Adrenal gland (tissue), 19 donors: ENCODE measurements around the gene HSPA1B. TPM values are rescaled to one million over a fixed set of nuclear protein-coding genes. Genes with fewer than 3 reads are reported as not detected.
A peak's percentile ranks its signal among the peaks of the same experiment; 100 is the strongest.

Source experiments
- DNase-seq, 7 donors: peaks; one replicate each; pipeline ENCODE4 v3.0.0-alpha.2; 2019 to 2020
- H3K27ac ChIP-seq, 5 donors: fragments of 200-600 bp; sonication (generic) in 4 of 5; 1 replicate in 3 of 5; 2 replicates in 2 of 5; pipeline versions ENCODE4 v1.5.1 to v1.8.0; 2016 to 2020; ENCODE audit warnings: mild to moderate bottlenecking in 1 of 5
- H3K27me3 ChIP-seq: fragments of 200-600 bp; 2 replicates; pipeline ENCODE4 v1.8.0; 2021
- H3K36me3 ChIP-seq, 2 donors: fragments of 200-600 bp; replicated peaks in 1 of 2; 1 replicate in 1 of 2; 2 replicates in 1 of 2; pipeline versions ENCODE4 v1.5.1 to v1.8.0; 2018 to 2022
- H3K4me1 ChIP-seq, 2 donors: fragments of 200-600 bp; replicated peaks in 1 of 2; 1 replicate in 1 of 2; 2 replicates in 1 of 2; pipeline versions ENCODE4 v1.5.1 to v1.8.0; 2018 to 2021
- H3K4me3 ChIP-seq, 4 donors: fragments of 200-600 bp; sonication (generic) in 3 of 4; one replicate each; pipeline ENCODE4 v1.5.1; 2016 to 2018
- H3K9me3 ChIP-seq, 3 donors: fragments of 200-600 bp; sonication (generic) in 1 of 3; replicated peaks in 1 of 3; 1 replicate in 2 of 3; 2 replicates in 1 of 3; pipeline versions ENCODE4 v1.5.1 to v1.8.0; 2016 to 2021
- POLR2A ChIP-seq, 2 donors: fragments of 450-650 bp; IDR thresholded peaks; one replicate each; pipeline ENCODE4 v1.6.1; 2017; ENCODE audit warnings: antibody characterized with exemption in 2 of 2, mild to moderate bottlenecking in 2 of 2, moderate library complexity in 1 of 2
- WGBS, 4 donors: extraction: QIAGEN DNeasy Blood & Tissue Kit in 2 of 4; methylation state at CpG; one replicate each; pipeline versions ENCODE4 v1.1.5 to v1.1.7; 2013 to 2017; 5-methylcytosine and 5-hydroxymethylcytosine counted together
- intact Hi-C, 2 donors: fragments of 100-400 bp; cut with DNase I; formaldehyde crosslinking; loops; one replicate each; pipeline versions ENCODE4 v1.14.1 to v1.15.0; 2022 to 2023
- long read RNA-seq, 10 donors: library from polyadenylated mRNA in 3 of 10; unstranded in 2 of 10; stranded (forward) in 1 of 10; transcript quantifications; one replicate each; pipeline ENCODE4 v2.0.0 and lab custom pipeline, GENCODE V29; 2021 to 2026
- polyA plus RNA-seq, 3 donors: library from polyadenylated mRNA; stranded (reverse); fragments of 200-250 nt in 2 of 3; fragments of 350-450 nt in 1 of 3; fragmentation: Illumina TruSeq in 1 of 3; extraction: RNeasy Lipid Tissue Mini Kit (QIAGEN cat#74804) in 1 of 3; gene quantifications; one replicate each; pipeline ENCODE4 v1.2.3, GENCODE V29; 2013 to 2014
- total RNA-seq, 9 donors: library from RNA; depleted of rRNA in 4 of 9; stranded (reverse); fragments of >200 nt in 4 of 9; fragments of 120-200 nt in 1 of 9; fragmentation: NEBNext Ultra II Directional in 1 of 9; extraction: Animal tissue kit (Norgen Biotek cat#: 25700) in 1 of 9; gene quantifications; one replicate each; pipeline versions ENCODE4 v1.1.0 to v1.2.4, GENCODE V29; 2013 to 2023
- TF ChIP-seq, protein P1 (sequence below), 6 experiments: fragments of 450-650 bp in 4 of 6; fragments of 200-600 bp in 2 of 6; sonication (generic) in 1 of 6; IDR thresholded peaks; 1 replicate in 5 of 6; 2 replicates in 1 of 6; pipeline versions ENCODE4 v1.5.1 to v1.8.0; 2016 to 2021; ENCODE audit warnings: antibody characterized with exemption in 6 of 6, mild to moderate bottlenecking in 2 of 6, moderate library complexity in 1 of 6
- donor health status: healthy with polysubstance abuse.
- donor health status: Bipolar disorder and iron deficiency.
- donor health status: DM: yes; HTN: yes; CAD: no.
- donor health status: DM: no; HTN: no; CAD: no.
- donor health status: DM: no; HTN: no; CAD: no.
- donor health status: DM: yes; HTN: yes; CAD: no.

Gene HSPA1B
- total RNA-seq (100 to 1,000 TPM; 156 to 424 (median 265) TPM), polyA plus RNA-seq (100 to 1,000 TPM in 1 of 3 donors, 10 to 100 TPM in 2; 29.0 to 102 (median 38.6) TPM)
- long read RNA-seq, donor 1, transcript HSPA1B-201 (1 exons, 2,521 nt), result major isoform, 202 of 202 reads
- long read RNA-seq, donor 1, partial matches to known transcripts, result 0 of 202 reads
- long read RNA-seq, donor 1, other reads (novel, unspliced or antisense), result 0 of 202 reads
- long read RNA-seq, donor 2, transcript HSPA1B-201 (1 exons, 2,521 nt), result major isoform, 106 of 106 reads
- long read RNA-seq, donor 2, partial matches to known transcripts, result 0 of 106 reads
- long read RNA-seq, donor 2, other reads (novel, unspliced or antisense), result 0 of 106 reads
- long read RNA-seq, donor 3, transcript HSPA1B-201 (1 exons, 2,521 nt), result major isoform, 146 of 146 reads
- long read RNA-seq, donor 3, partial matches to known transcripts, result 0 of 146 reads
- long read RNA-seq, donor 3, other reads (novel, unspliced or antisense), result 0 of 146 reads
- long read RNA-seq, donor 4, transcript HSPA1B-201 (1 exons, 2,521 nt), result major isoform, 9 of 9 reads
- long read RNA-seq, donor 4, partial matches to known transcripts, result 0 of 9 reads
- long read RNA-seq, donor 4, other reads (novel, unspliced or antisense), result 0 of 9 reads
- long read RNA-seq, donor 5, transcript HSPA1B-201 (1 exons, 2,521 nt), result major isoform, 351 of 363 reads
- long read RNA-seq, donor 5, partial matches to known transcripts, result 0 of 363 reads
- long read RNA-seq, donor 5, other reads (novel, unspliced or antisense), result 12 of 363 reads
- long read RNA-seq, donor 6, transcript HSPA1B-201 (1 exons, 2,521 nt), result major isoform, 7 of 7 reads
- long read RNA-seq, donor 6, partial matches to known transcripts, result 0 of 7 reads
- long read RNA-seq, donor 6, other reads (novel, unspliced or antisense), result 0 of 7 reads
- long read RNA-seq, donor 7, transcript HSPA1B-201 (1 exons, 2,521 nt), result major isoform, 115 of 115 reads
- long read RNA-seq, donor 7, partial matches to known transcripts, result 0 of 115 reads
- long read RNA-seq, donor 7, other reads (novel, unspliced or antisense), result 0 of 115 reads
- long read RNA-seq, donor 8, transcript HSPA1B-201 (1 exons, 2,521 nt), result major isoform, 189 of 189 reads
- long read RNA-seq, donor 8, partial matches to known transcripts, result 0 of 189 reads
- long read RNA-seq, donor 8, other reads (novel, unspliced or antisense), result 0 of 189 reads
- long read RNA-seq, donor 9, transcript HSPA1B-201 (1 exons, 2,521 nt), result major isoform, 145 of 145 reads
- long read RNA-seq, donor 9, partial matches to known transcripts, result 0 of 145 reads
- long read RNA-seq, donor 9, other reads (novel, unspliced or antisense), result 0 of 145 reads
- long read RNA-seq, donor 10, transcript HSPA1B-201 (1 exons, 2,521 nt), result major isoform, 76 of 76 reads
- long read RNA-seq, donor 10, partial matches to known transcripts, result 0 of 76 reads
- long read RNA-seq, donor 10, other reads (novel, unspliced or antisense), result 0 of 76 reads

DNA sequence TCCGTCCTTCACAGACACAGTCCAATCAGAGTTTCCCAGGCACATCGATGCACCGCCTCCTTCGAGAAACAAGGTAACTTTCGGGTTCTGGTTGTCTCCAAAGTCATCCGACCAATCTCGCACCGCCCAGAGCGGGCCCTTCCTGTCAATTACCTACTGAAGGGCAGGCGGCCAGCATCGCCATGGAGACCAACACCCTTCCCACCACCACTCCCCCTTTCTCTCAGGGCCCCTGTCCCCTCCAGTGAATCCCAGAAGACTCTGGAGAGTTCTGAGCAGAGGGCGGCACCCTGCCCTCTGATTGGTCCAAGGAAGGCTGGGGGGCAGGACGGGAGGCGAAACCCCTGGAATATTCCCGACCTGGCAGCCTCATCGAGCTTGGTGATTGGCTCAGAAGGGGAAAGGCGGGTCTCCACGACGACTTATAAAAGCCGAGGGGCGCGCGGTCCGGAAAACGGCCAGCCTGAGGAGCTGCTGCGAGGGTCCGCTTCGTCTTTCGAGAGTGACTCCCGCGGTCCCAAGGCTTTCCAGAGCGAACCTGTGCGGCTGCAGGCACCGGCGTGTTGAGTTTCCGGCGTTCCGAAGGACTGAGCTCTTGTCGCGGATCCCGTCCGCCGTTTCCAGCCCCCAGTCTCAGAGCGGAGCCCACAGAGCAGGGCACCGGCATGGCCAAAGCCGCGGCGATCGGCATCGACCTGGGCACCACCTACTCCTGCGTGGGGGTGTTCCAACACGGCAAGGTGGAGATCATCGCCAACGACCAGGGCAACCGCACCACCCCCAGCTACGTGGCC lies at the start of gene HSPA1B:
Gene HSPA1B, plus strand, starts transcription at position 453 of the 794 bp plus-strand sequence. Its CDS starts 213 bp downstream, at position 666.
- H3K27me3 ChIP-seq, result no peaks in the 10 kb centered on the region
- H3K27ac ChIP-seq, result peak within 1 kb of the TSS; percentile 86 to 98 (median 88)
- peak within 1 kb of the TSS in 2 of 4 donors; percentile 45 to 60 for H3K4me3 ChIP-seq
- intact Hi-C loops, result no loop called here
- 0% methylated on average over 34 to 52 of the region's 56 CpGs for WGBS, 4 donors
- DNase-seq, result peak; percentile 99 to 100 (median 100)
- H3K36me3 ChIP-seq, result no peaks in the 10 kb centered on the region
- TF ChIP-seq, protein P1, sequence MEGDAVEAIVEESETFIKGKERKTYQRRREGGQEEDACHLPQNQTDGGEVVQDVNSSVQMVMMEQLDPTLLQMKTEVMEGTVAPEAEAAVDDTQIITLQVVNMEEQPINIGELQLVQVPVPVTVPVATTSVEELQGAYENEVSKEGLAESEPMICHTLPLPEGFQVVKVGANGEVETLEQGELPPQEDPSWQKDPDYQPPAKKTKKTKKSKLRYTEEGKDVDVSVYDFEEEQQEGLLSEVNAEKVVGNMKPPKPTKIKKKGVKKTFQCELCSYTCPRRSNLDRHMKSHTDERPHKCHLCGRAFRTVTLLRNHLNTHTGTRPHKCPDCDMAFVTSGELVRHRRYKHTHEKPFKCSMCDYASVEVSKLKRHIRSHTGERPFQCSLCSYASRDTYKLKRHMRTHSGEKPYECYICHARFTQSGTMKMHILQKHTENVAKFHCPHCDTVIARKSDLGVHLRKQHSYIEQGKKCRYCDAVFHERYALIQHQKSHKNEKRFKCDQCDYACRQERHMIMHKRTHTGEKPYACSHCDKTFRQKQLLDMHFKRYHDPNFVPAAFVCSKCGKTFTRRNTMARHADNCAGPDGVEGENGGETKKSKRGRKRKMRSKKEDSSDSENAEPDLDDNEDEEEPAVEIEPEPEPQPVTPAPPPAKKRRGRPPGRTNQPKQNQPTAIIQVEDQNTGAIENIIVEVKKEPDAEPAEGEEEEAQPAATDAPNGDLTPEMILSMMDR (IDR thresholded peaks at IDR 0.05), result peak in 1 of 6 experiments; percentile 22
- TF ChIP-seq POLR2A (IDR thresholded peaks at IDR 0.05), result peak; percentile 100
- H3K4me1 ChIP-seq, result peaks cover 6 to 36% of the 10 kb centered on the region in 2 donors
- H3K9me3 ChIP-seq, result no peaks in the 10 kb centered on the region

DNA sequence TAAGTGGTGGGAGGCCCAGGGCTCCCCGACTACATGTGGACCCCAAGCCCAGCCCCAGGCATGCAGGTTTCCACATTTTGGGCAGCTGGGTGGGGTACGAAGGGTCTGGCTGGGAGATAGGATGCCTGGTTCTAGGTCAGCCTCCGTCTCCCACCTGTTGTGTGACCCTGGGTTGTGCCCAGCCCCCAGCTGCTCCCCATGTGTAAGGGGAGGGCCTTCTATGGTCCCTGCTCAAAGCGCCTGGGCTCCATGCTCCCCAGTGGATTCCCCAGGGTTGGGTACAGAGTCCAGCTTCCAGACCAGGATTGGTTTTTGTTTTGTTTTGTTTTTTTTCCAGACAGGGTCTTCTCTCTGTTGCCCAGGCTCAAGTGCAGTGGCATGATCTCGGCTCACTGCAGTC lies 49.3 kb upstream of the HSPA1B start:
- H3K9me3 ChIP-seq, result no peaks in the 10 kb centered on the region
- DNase-seq, result no peak
- WGBS, 4 donors, result 91 to 100% (median 96%) methylated on average over 5 of the region's 5 CpGs
- peaks cover 0 to 49% of the 10 kb centered on the region in 2 donors for H3K36me3 ChIP-seq
- intact Hi-C loops, result no loop called here
- no peaks in the 10 kb centered on the region for H3K27me3 ChIP-seq
- H3K4me3 ChIP-seq, result no peak overlapping the region
- H3K4me1 ChIP-seq, result peaks cover 6 to 8% of the 10 kb centered on the region in 2 donors
- TF ChIP-seq, protein P1 (IDR thresholded peaks at IDR 0.05), result no peak
- TF ChIP-seq POLR2A (IDR thresholded peaks at IDR 0.05), result no peak
- no peak overlapping the region for H3K27ac ChIP-seq

DNA sequence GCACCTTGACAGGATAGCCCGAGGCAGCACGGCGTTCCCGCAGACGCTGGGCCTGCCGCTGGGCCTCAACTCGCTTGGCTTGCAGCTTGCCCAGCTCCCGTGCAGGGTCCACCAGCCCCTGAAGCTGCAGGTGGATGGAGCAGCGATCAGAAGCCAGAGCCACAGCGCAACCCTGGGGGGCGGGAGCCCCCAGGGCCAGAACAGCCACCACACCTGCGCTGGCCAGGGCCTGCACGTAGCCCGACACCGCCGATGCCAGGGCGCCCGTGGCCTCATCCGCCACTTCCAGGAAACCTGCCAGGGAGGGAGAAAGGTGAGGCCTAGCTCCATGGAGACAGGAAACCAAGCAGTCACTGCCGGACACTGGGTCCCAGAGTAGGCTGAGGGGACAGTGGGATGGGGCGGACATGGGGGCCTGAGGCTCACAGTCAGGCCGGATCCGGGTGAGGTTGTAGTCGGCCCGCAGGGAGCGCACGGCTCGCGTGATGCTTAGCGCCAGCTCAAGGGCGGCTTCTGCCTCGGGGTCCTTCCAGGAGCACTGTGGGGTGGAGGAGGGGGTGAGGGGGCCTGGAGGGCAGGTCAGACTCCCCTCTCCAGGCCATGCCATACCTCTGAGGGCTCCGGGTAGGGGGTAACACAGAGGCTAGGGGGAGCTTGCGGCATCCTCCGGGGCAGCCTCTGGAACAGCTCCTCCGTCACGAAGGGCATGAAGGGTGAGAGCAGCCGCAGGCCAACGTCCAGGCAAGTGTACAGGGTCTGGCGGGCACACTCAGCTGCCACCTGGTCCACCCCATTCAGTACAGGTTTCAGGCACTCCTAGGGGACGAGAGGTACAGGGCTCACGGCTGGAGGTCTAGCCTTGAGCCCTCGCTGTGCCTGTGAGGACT lies 48.3 kb upstream of the HSPA1B start:
- DNase-seq, result no peak
- H3K4me3 ChIP-seq, result no peak overlapping the region
- peaks cover 0 to 60% of the 10 kb centered on the region in 2 donors for H3K36me3 ChIP-seq
- intact Hi-C loops, result no loop called here
- peaks cover 6 to 8% of the 10 kb centered on the region in 2 donors for H3K4me1 ChIP-seq
- no peaks in the 10 kb centered on the region for H3K9me3 ChIP-seq
- 83 to 94% (median 93%) methylated on average over 3 to 43 of the region's 43 CpGs for WGBS, 4 donors
- no peaks in the 10 kb centered on the region for H3K27me3 ChIP-seq
- no peak overlapping the region for H3K27ac ChIP-seq
- TF ChIP-seq, protein P1 (IDR thresholded peaks at IDR 0.05), result no peak
- no peak for TF ChIP-seq POLR2A (IDR thresholded peaks at IDR 0.05)
